CD4-positive, alpha-beta T cell (primary cell): ENCODE measurements around the gene SGMS2. TPM values are rescaled to one million over a fixed set of nuclear protein-coding genes. Genes with fewer than 3 reads are reported as not detected.

Source experiments
- ATAC-seq: fragments of 200-7000 bp; cut with Tn5 transposase; one replicate; pipeline ENCODE4 v1.10.0; 2022; ENCODE audit warnings: mild to moderate bottlenecking; ENCODE audit not compliant: poor library complexity
- CTCF ChIA-PET: fragments of 350-600 bp; sonication (Branson Sonifier 250); formaldehyde crosslinking; loops from one replicate; lab custom pipeline; 2021; ENCODE audit warnings: antibody characterized with exemption, inconsistent platforms; lab: Charles Lee
- POLR2A ChIA-PET: fragments of 350-600 bp; sonication (Branson Sonifier 250); formaldehyde crosslinking; loops from one replicate; lab custom pipeline; 2021; ENCODE audit warnings: antibody characterized with exemption, inconsistent platforms; lab: Charles Lee
- DNase-seq, 14 experiments: peaks; one replicate each; pipeline ENCODE4 v3.0.0-alpha.2; 2013 to 2020; ENCODE audit warnings: mixed read lengths in 2 of 14
- H3K27ac ChIP-seq, 2 donors: one replicate each; pipeline versions ENCODE4 v1.5.1 to v1.7.0; 2013; ENCODE audit warnings: low read length in 2 of 2, low read depth in 1 of 2, mild to moderate bottlenecking in 1 of 2
- H3K27me3 ChIP-seq, 2 experiments: 1 replicate in 1 of 2; 2 replicates in 1 of 2; pipeline versions ENCODE4 v1.6.1 to v1.7.0; 2013; ENCODE audit warnings: low read length in 2 of 2, control low read depth in 1 of 2, mild to moderate bottlenecking in 1 of 2, moderate library complexity in 1 of 2; ENCODE audit not compliant: insufficient read depth in 2 of 2, control insufficient read depth in 1 of 2
- H3K36me3 ChIP-seq: one replicate; pipeline ENCODE4 v1.6.1; 2013; ENCODE audit warnings: low read length, control low read depth; ENCODE audit not compliant: insufficient read depth
- H3K4me1 ChIP-seq: one replicate; pipeline ENCODE4 v1.6.1; 2013; ENCODE audit warnings: low read length, control low read depth; ENCODE audit not compliant: insufficient read depth
- H3K4me3 ChIP-seq: one replicate; pipeline ENCODE4 v1.5.1; 2013; ENCODE audit warnings: mild to moderate bottlenecking, low read length, moderate library complexity
- H3K9me3 ChIP-seq, 2 experiments: 1 replicate in 1 of 2; 2 replicates in 1 of 2; pipeline versions ENCODE4 v1.6.1 to v1.7.0; 2013; ENCODE audit warnings: low read length in 2 of 2, mild to moderate bottlenecking in 2 of 2, control low read depth in 1 of 2, moderate library complexity in 1 of 2; ENCODE audit not compliant: control insufficient read depth in 1 of 2, insufficient read depth in 1 of 2
- H3K27ac Mint-ChIP-seq: one replicate; pipeline ENCODE4 v1.8.0; 2020; ENCODE audit warnings: mixed read lengths
- H3K27me3 Mint-ChIP-seq: one replicate; pipeline ENCODE4 v1.8.0; 2021; ENCODE audit warnings: mixed read lengths
- H3K36me3 Mint-ChIP-seq: one replicate; pipeline ENCODE4 v1.8.0; 2021; ENCODE audit warnings: low read depth, mixed read lengths
- H3K4me1 Mint-ChIP-seq: one replicate; pipeline ENCODE4 v1.8.0; 2021; ENCODE audit warnings: low read depth, mixed read lengths
- H3K4me3 Mint-ChIP-seq: one replicate; pipeline ENCODE4 v1.8.0; 2020; ENCODE audit warnings: mild to moderate bottlenecking, mixed read lengths
- H3K9me3 Mint-ChIP-seq: one replicate; pipeline ENCODE4 v1.8.0; 2020; ENCODE audit warnings: mixed read lengths
- CTCF ChIP-seq: fragments of 200-600 bp; IDR thresholded peaks from one replicate; pipeline ENCODE4 v1.8.0; 2022; ENCODE audit warnings: antibody characterized with exemption, mild to moderate bottlenecking
- intact Hi-C, 2 experiments: fragments of 100-400 bp; cut with DNase I in 1 of 2; cut with micrococcal nuclease in 1 of 2; formaldehyde crosslinking; loops; one replicate each; pipeline versions ENCODE4 v1.15.1 to v1.9.0; 2023 to 2025; cut with DNase I, micrococcal nuclease
- total RNA-seq, 174 experiments: library from RNA in 2 of 174; stranded (reverse) in 2 of 174; gene quantifications; one replicate each; pipeline ENCODE4 v1.2.3 and lab custom pipeline; 2021 to 2026

SGMS2 gene
- total RNA-seq, 2 experiments from 2014 or later, result 0.08 TPM; not detected in 1

GRCh38 chr4:107808572-107808971 lies 16.2 kb upstream of the SGMS2 start:
- no peaks in the 10 kb centered on the region for H3K4me1 ChIP-seq
- no peak overlapping the region for H3K27ac Mint-ChIP-seq
- POLR2A ChIA-PET, result no interaction called here
- H3K36me3 Mint-ChIP-seq, result no peaks in the 10 kb centered on the region
- no peaks in the 10 kb centered on the region for H3K9me3 ChIP-seq
- peaks cover under 1 to 13% of the 10 kb centered on the region in 2 experiments for H3K27me3 ChIP-seq
- no peak for TF ChIP-seq CTCF
- no peaks in the 10 kb centered on the region for H3K36me3 ChIP-seq
- CTCF ChIA-PET, result no interaction called here
- peaks cover 25% of the 10 kb centered on the region for H3K27me3 Mint-ChIP-seq
- H3K4me1 Mint-ChIP-seq, result no peaks in the 10 kb centered on the region
- DNase-seq, result no peak
- no peak overlapping the region for H3K4me3 ChIP-seq
- no peak overlapping the region for H3K4me3 Mint-ChIP-seq
- no peaks in the 10 kb centered on the region for H3K9me3 Mint-ChIP-seq
- intact Hi-C loops, result no loop called here
- no peak for ATAC-seq
- H3K27ac ChIP-seq, result no peak overlapping the region

GRCh38 chr4:107809210-107809609 lies 15.5 kb upstream of the SGMS2 start:
- H3K4me3 Mint-ChIP-seq, result no peak overlapping the region
- Histone ChIP-seq H3K4me3 (no peak overlapping the region), H3K4me1 (no peaks in the 10 kb centered on the region), H3K36me3 (no peaks in the 10 kb centered on the region), H3K9me3 (no peaks in the 10 kb centered on the region), H3K27me3 (peaks cover 0 to 9% of the 10 kb centered on the region in 2 experiments), H3K27ac (no peak overlapping the region)
- ChIA-PET POLR2A (no interaction called here), CTCF (interaction anchor here (0.6 kb wide), 1 partner anchor 849 kb away, joined by 4 read pairs; no protein-coding TSS in a partner anchor)
- no peaks in the 10 kb centered on the region for H3K4me1 Mint-ChIP-seq
- H3K9me3 Mint-ChIP-seq, result no peaks in the 10 kb centered on the region
- ATAC-seq (no peak), DNase-seq (no peak)
- intact Hi-C loops, result no loop called here
- H3K36me3 Mint-ChIP-seq, result no peaks in the 10 kb centered on the region
- no peak overlapping the region for H3K27ac Mint-ChIP-seq
- TF ChIP-seq CTCF, result no peak
- H3K27me3 Mint-ChIP-seq, result peaks cover 18% of the 10 kb centered on the region

GRCh38 chr4:107814758-107815157 lies 10.0 kb upstream of the SGMS2 start:
- Histone ChIP-seq H3K9me3 (no peaks in the 10 kb centered on the region), H3K4me3 (no peak overlapping the region), H3K36me3 (no peaks in the 10 kb centered on the region), H3K4me1 (no peaks in the 10 kb centered on the region), H3K27ac (no peak overlapping the region), H3K27me3 (no peaks in the 10 kb centered on the region)
- Mint-ChIP-seq H3K4me3 (no peak overlapping the region), H3K27ac (no peak overlapping the region), H3K4me1 (no peaks in the 10 kb centered on the region), H3K36me3 (no peaks in the 10 kb centered on the region), H3K27me3 (peaks cover 11% of the 10 kb centered on the region), H3K9me3 (no peaks in the 10 kb centered on the region)
- DNase-seq (no peak), ATAC-seq (no peak)
- ChIA-PET POLR2A (interaction anchor here (0.7 kb wide), 1 partner anchor 210 kb away, joined by 3 read pairs; no protein-coding TSS in a partner anchor), CTCF (no interaction called here)
- intact Hi-C loops, result no loop called here
- TF ChIP-seq CTCF, result no peak
